HepG2 (cell line): ENCODE measurements around the gene TTLL8. TPM values are rescaled to one million over a fixed set of nuclear protein-coding genes. Genes with fewer than 3 reads are reported as not detected.

Experiments
- FOXC1 ChIP-seq: sonication (generic); formaldehyde crosslinking; IDR thresholded peaks from 2 replicates; pipeline ENCODE4 v1.8.0; 2022; ENCODE audit warnings: mild to moderate bottlenecking, missing genetic modification reagents, borderline replicate concordance
- FOXP1 ChIP-seq, 2 experiments: fragments of 450-650 bp in 1 of 2; IDR thresholded peaks; 2 replicates each; pipeline ENCODE4 v1.6.1; 2017 to 2018; ENCODE audit warnings: antibody characterized with exemption in 1 of 2
- HDAC6 ChIP-seq: fragments of 200-600 bp; sonication (generic); IDR thresholded peaks from 2 replicates; pipeline ENCODE4 v1.7.0; 2017; ENCODE audit warnings: mild to moderate bottlenecking, antibody characterized with exemption, low read length, low read depth
- HNRNPUL1 ChIP-seq: fragments of 200-400 bp; formaldehyde crosslinking; IDR thresholded peaks from 2 replicates; pipeline ENCODE4 v1.6.1; 2017; ENCODE audit warnings: low read depth, mild to moderate bottlenecking, low read length, moderate library complexity
- HOXA9 ChIP-seq: sonication (generic); formaldehyde crosslinking; IDR thresholded peaks from 2 replicates; pipeline ENCODE4 v1.8.1; 2022; ENCODE audit warnings: missing genetic modification reagents, mild to moderate bottlenecking, moderate library complexity, borderline replicate concordance
- KLF15 ChIP-seq: sonication (generic); formaldehyde crosslinking; IDR thresholded peaks from 2 replicates; pipeline ENCODE4 v1.8.1; 2023; ENCODE audit warnings: borderline replicate concordance, mild to moderate bottlenecking, inconsistent platforms, missing genetic modification reagents, mixed read lengths
- SIX1 ChIP-seq: sonication (generic); formaldehyde crosslinking; IDR thresholded peaks from 2 replicates; pipeline ENCODE4 v1.4.0; 2020; ENCODE audit warnings: missing genetic modification reagents, borderline replicate concordance
- SMAD9 ChIP-seq: sonication (generic); formaldehyde crosslinking; IDR thresholded peaks from 2 replicates; pipeline ENCODE4 v1.5.1; 2020; ENCODE audit warnings: mild to moderate bottlenecking, missing genetic modification reagents
- SP140L ChIP-seq: sonication (generic); formaldehyde crosslinking; IDR thresholded peaks from 2 replicates; pipeline ENCODE4 v1.4.0; 2020; ENCODE audit warnings: missing genetic modification reagents, borderline replicate concordance
- SP5 ChIP-seq: IDR thresholded peaks from 2 replicates; pipeline ENCODE4 v1.6.1; 2016; ENCODE audit warnings: low read depth, borderline replicate concordance
- ZNF235 ChIP-seq: sonication (generic); formaldehyde crosslinking; IDR thresholded peaks from 2 replicates; pipeline ENCODE4 v1.8.1; 2023; ENCODE audit warnings: mild to moderate bottlenecking, missing genetic modification reagents, borderline replicate concordance
- ZNF34 ChIP-seq: sonication (generic); formaldehyde crosslinking; IDR thresholded peaks from 2 replicates; pipeline ENCODE4 v1.4.0; 2020; ENCODE audit warnings: mild to moderate bottlenecking, missing genetic modification reagents, borderline replicate concordance
- ZNF562 ChIP-seq: sonication (generic); formaldehyde crosslinking; IDR thresholded peaks from 2 replicates; pipeline ENCODE4 v1.8.0; 2022; ENCODE audit warnings: missing genetic modification reagents, borderline replicate concordance
- ZNF672 ChIP-seq: sonication (generic); formaldehyde crosslinking; IDR thresholded peaks from 2 replicates; pipeline ENCODE4 v1.8.1; 2022; ENCODE audit warnings: missing genetic modification reagents
- ZNF768 ChIP-seq: sonication (generic); formaldehyde crosslinking; IDR thresholded peaks from 2 replicates; pipeline ENCODE4 v1.4.0; 2020; ENCODE audit warnings: missing genetic modification reagents
- ZSCAN30 ChIP-seq: sonication (generic); formaldehyde crosslinking; IDR thresholded peaks from 2 replicates; pipeline ENCODE4 v1.5.0; 2020; ENCODE audit warnings: mild to moderate bottlenecking, missing genetic modification reagents
- polyA plus RNA-seq, 8 experiments: library from polyadenylated mRNA; depleted of rRNA in 3 of 8; stranded (reverse) in 7 of 8; unstranded in 1 of 8; fragments of >200 nt; fragmentation: Illumina TruSeq in 4 of 8; extraction: Trizol in 4 of 8; gene quantifications; 2 replicates each; pipeline versions ENCODE4 v1.2.1 to v1.2.3, GENCODE V29; 2011 to 2016; ENCODE audit warnings: low read depth in 4 of 8, missing spikeins in 1 of 8, mixed read lengths in 1 of 8; ENCODE audit not compliant: insufficient read depth in 1 of 8
- total RNA-seq, 5 experiments: library from RNA; depleted of rRNA; stranded (reverse); fragments of >200 nt; fragmentation: Illumina TruSeq; extraction: Trizol; gene quantifications; 2 replicates each; pipeline ENCODE4 v1.2.3, GENCODE V29; 2016; ENCODE audit warnings: low read depth in 1 of 5
- TF ChIP-seq, protein P1 (sequence below): sonication (generic); formaldehyde crosslinking; IDR thresholded peaks from 2 replicates; pipeline ENCODE4 v1.5.1; 2020; ENCODE audit warnings: mild to moderate bottlenecking, missing genetic modification reagents, moderate library complexity
- TF ChIP-seq, protein P2 (sequence below): sonication (generic); formaldehyde crosslinking; IDR thresholded peaks from 2 replicates; pipeline ENCODE4 v1.4.0; 2020; ENCODE audit warnings: missing genetic modification reagents
- TF ChIP-seq, protein P3 (sequence below): sonication (generic); formaldehyde crosslinking; IDR thresholded peaks from 2 replicates; pipeline ENCODE4 v1.5.0; 2020; ENCODE audit warnings: missing genetic modification reagents
- TF ChIP-seq, protein P4 (sequence below): sonication (generic); formaldehyde crosslinking; IDR thresholded peaks from 2 replicates; pipeline ENCODE4 v1.8.0; 2022; ENCODE audit warnings: mild to moderate bottlenecking, missing genetic modification reagents, moderate library complexity
- TF ChIP-seq, protein P5 (sequence below): IDR thresholded peaks from 2 replicates; pipeline ENCODE4 v1.6.1; 2016; ENCODE audit warnings: missing genetic modification reagents, missing compliant biosample characterization

The TTLL8 gene
- total and polyA plus RNA-seq, 2 of the 13 experiments (the other 11 are each of a cell fraction or from before 2014, with no cell fraction given) = not detected

DNA sequence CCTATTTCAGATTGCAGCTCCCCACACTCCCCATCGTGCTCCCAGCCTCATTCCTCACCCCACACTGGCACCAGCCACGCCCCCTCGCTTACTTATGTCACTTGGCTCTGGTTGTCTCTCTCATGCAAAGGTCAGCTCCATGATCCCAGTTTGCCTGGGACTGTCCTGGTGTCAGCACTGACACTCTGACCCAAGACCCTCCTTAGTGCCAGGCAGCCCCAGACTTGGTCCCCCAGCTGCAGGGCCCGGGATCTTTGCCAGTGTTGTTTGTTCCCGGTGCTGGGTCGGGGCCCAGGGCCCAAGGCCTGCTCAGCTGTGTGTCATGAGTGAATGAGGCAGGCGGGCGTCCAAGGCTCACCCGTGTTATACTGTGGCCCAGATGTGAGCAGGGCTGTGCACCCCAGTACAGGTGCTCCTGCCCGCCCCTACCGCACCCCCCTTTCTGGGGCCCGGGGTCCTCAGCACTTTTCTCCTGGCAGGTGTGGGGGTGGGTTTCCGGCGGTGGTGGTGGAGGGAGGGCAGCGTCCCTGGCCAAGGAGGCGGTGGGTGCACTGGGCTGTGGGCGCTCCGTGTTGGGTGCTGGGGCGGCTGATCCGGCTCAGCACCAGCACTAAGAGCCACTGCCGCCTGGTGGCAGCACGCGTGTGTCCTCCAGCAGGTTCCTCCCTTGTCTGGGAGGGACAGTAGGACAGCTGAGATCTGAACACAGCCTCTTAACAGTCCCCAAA is 65.0 kb downstream of the TTLL8 start (continued):
- TF ChIP-seq, protein P1, sequence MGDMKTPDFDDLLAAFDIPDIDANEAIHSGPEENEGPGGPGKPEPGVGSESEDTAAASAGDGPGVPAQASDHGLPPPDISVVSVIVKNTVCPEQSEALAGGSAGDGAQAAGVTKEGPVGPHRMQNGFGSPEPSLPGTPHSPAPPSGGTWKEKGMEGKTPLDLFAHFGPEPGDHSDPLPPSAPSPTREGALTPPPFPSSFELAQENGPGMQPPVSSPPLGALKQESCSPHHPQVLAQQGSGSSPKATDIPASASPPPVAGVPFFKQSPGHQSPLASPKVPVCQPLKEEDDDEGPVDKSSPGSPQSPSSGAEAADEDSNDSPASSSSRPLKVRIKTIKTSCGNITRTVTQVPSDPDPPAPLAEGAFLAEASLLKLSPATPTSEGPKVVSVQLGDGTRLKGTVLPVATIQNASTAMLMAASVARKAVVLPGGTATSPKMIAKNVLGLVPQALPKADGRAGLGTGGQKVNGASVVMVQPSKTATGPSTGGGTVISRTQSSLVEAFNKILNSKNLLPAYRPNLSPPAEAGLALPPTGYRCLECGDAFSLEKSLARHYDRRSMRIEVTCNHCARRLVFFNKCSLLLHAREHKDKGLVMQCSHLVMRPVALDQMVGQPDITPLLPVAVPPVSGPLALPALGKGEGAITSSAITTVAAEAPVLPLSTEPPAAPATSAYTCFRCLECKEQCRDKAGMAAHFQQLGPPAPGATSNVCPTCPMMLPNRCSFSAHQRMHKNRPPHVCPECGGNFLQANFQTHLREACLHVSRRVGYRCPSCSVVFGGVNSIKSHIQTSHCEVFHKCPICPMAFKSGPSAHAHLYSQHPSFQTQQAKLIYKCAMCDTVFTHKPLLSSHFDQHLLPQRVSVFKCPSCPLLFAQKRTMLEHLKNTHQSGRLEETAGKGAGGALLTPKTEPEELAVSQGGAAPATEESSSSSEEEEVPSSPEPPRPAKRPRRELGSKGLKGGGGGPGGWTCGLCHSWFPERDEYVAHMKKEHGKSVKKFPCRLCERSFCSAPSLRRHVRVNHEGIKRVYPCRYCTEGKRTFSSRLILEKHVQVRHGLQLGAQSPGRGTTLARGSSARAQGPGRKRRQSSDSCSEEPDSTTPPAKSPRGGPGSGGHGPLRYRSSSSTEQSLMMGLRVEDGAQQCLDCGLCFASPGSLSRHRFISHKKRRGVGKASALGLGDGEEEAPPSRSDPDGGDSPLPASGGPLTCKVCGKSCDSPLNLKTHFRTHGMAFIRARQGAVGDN (CRISPR knock-in tag) = peak; percentile 27; the same call in 1 of the 2 replicates
- TF ChIP-seq, protein P2, sequence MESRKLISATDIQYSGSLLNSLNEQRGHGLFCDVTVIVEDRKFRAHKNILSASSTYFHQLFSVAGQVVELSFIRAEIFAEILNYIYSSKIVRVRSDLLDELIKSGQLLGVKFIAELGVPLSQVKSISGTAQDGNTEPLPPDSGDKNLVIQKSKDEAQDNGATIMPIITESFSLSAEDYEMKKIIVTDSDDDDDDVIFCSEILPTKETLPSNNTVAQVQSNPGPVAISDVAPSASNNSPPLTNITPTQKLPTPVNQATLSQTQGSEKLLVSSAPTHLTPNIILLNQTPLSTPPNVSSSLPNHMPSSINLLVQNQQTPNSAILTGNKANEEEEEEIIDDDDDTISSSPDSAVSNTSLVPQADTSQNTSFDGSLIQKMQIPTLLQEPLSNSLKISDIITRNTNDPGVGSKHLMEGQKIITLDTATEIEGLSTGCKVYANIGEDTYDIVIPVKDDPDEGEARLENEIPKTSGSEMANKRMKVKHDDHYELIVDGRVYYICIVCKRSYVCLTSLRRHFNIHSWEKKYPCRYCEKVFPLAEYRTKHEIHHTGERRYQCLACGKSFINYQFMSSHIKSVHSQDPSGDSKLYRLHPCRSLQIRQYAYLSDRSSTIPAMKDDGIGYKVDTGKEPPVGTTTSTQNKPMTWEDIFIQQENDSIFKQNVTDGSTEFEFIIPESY (CRISPR knock-in tag) = no peak
- TF ChIP-seq KLF15 (no peak), SIX1 (CRISPR knock-in tag) (no peak), HOXA9 (CRISPR knock-in tag) (no peak), SP140L (CRISPR knock-in tag) (no peak), FOXP1 (IDR thresholded peaks at IDR 0.05) (no peak), FOXP1 (CRISPR knock-in tag; IDR thresholded peaks at IDR 0.05) (no peak), ZNF34 (CRISPR knock-in tag) (no peak), FOXC1 (CRISPR knock-in tag) (no peak), ZNF235 (no peak), SMAD9 (CRISPR knock-in tag) (no peak), ZNF768 (CRISPR knock-in tag) (peak; percentile 67; the same call in 1 of the 2 replicates), ZNF672 (CRISPR knock-in tag) (no peak), SP5 (CRISPR knock-in tag) (no peak), HDAC6 (no peak), ZNF562 (CRISPR knock-in tag) (no peak), ZSCAN30 (no peak), HNRNPUL1 (no peak)
- TF ChIP-seq, protein P3, sequence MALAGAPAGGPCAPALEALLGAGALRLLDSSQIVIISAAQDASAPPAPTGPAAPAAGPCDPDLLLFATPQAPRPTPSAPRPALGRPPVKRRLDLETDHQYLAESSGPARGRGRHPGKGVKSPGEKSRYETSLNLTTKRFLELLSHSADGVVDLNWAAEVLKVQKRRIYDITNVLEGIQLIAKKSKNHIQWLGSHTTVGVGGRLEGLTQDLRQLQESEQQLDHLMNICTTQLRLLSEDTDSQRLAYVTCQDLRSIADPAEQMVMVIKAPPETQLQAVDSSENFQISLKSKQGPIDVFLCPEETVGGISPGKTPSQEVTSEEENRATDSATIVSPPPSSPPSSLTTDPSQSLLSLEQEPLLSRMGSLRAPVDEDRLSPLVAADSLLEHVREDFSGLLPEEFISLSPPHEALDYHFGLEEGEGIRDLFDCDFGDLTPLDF = no peak
- TF ChIP-seq, protein P4, sequence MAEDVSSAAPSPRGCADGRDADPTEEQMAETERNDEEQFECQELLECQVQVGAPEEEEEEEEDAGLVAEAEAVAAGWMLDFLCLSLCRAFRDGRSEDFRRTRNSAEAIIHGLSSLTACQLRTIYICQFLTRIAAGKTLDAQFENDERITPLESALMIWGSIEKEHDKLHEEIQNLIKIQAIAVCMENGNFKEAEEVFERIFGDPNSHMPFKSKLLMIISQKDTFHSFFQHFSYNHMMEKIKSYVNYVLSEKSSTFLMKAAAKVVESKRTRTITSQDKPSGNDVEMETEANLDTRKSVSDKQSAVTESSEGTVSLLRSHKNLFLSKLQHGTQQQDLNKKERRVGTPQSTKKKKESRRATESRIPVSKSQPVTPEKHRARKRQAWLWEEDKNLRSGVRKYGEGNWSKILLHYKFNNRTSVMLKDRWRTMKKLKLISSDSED (CRISPR knock-in tag) = no peak
- TF ChIP-seq, protein P5, sequence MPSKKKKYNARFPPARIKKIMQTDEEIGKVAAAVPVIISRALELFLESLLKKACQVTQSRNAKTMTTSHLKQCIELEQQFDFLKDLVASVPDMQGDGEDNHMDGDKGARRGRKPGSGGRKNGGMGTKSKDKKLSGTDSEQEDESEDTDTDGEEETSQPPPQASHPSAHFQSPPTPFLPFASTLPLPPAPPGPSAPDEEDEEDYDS (CRISPR knock-in tag) = no peak
